GM19452 (cell line): ENCODE measurements around the gene SLC24A4.

Source experiments
- ATAC-seq: cut with Tn5 transposase; IDR thresholded peaks from one replicate; pipeline ENCODE4 v1.9.1; 2021; ENCODE audit not compliant: unreplicated experiment

The SLC24A4 gene

GRCh38 chr14:92453691-92454090 lies 130.7 kb downstream of the SLC24A4 start:
- ATAC-seq, result no peak

GRCh38 chr14:92455231-92455630 lies 132.3 kb downstream of the SLC24A4 start:
- no peak for ATAC-seq

GRCh38 chr14:92456215-92457015 lies 133.4 kb downstream of the SLC24A4 start:
- ATAC-seq, result no peak

GRCh38 chr14:92457016-92457565 lies 134.1 kb downstream of the SLC24A4 start:
- ATAC-seq, result no peak

GRCh38 chr14:92458136-92459029 lies 135.4 kb downstream of the SLC24A4 start:
- ATAC-seq, result no peak

- ATAC-seq, result no peak
Observed at GRCh38 chr14:92459030-92459949, 136.3 kb downstream of the SLC24A4 start.

GRCh38 chr14:92459950-92460421 lies 137.0 kb downstream of the SLC24A4 start:
- no peak for ATAC-seq

- no peak for ATAC-seq
Observed at GRCh38 chr14:92460541-92460915, 137.6 kb downstream of the SLC24A4 start.

GRCh38 chr14:92460916-92461579 lies 138.1 kb downstream of the SLC24A4 start:
- peak; percentile 68 for ATAC-seq

GRCh38 chr14:92461891-92462290 lies 138.9 kb downstream of the SLC24A4 start:
- ATAC-seq, result no peak

GRCh38 chr14:92462568-92462967 lies 139.6 kb downstream of the SLC24A4 start:
- ATAC-seq, result no peak

- no peak for ATAC-seq
Observed at GRCh38 chr14:92463141-92463540, 140.2 kb downstream of the SLC24A4 start.

GRCh38 chr14:92464156-92464555 lies 141.2 kb downstream of the SLC24A4 start:
- ATAC-seq, result no peak

- ATAC-seq, result no peak
Observed at GRCh38 chr14:92464716-92465115, 141.8 kb downstream of the SLC24A4 start.

GRCh38 chr14:92465353-92466055 lies 142.5 kb downstream of the SLC24A4 start:
- no peak for ATAC-seq

- ATAC-seq, result no peak
Observed at GRCh38 chr14:92466059-92466458, 143.1 kb downstream of the SLC24A4 start.

- ATAC-seq, result no peak
Observed at GRCh38 chr14:92469515-92469914, 146.6 kb downstream of the SLC24A4 start.

- no peak for ATAC-seq
Observed at GRCh38 chr14:92470215-92470614, 147.2 kb downstream of the SLC24A4 start.

GRCh38 chr14:92470811-92471210 lies 147.8 kb downstream of the SLC24A4 start:
- no peak for ATAC-seq
